ENCODE results near the gene CYP1A2. TPM values are rescaled to one million over a fixed set of nuclear protein-coding genes. Genes with fewer than 3 reads are reported as not detected.

CYP1A2 gene, protein sequence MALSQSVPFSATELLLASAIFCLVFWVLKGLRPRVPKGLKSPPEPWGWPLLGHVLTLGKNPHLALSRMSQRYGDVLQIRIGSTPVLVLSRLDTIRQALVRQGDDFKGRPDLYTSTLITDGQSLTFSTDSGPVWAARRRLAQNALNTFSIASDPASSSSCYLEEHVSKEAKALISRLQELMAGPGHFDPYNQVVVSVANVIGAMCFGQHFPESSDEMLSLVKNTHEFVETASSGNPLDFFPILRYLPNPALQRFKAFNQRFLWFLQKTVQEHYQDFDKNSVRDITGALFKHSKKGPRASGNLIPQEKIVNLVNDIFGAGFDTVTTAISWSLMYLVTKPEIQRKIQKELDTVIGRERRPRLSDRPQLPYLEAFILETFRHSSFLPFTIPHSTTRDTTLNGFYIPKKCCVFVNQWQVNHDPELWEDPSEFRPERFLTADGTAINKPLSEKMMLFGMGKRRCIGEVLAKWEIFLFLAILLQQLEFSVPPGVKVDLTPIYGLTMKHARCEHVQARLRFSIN
- total RNA-seq (ENCODE audit: low replicate concordance) = not detected in 2 replicates

DNA sequence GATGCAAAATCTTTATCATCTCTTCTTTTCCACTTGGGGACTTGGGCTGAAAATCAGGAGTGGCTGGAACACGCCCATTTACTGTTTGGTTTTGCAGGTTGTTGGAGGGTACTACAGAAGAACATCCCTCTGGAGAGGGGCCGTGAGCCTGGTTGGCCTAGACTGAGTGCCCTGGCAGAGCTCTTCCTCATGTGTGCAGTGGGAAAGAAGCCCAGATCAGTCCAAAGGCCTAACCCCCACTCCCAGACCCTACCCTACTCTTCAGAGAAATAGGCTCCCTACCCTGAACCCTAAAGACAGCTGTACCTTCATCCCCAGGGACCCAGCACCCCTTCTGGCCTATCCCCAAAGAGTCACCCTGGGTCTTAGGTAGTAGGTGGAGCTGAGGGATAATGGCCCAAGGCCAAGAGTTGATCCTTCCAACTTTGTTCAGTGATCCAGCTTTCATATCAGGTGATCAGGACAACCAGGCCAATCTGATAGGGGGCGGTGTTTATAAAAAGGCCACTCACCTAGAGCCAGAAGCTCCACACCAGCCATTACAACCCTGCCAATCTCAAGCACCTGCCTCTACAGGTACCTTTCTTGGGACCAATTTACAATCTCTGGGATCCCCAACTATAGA is at the start of gene CYP1A2:
Gene CYP1A2, plus strand, starts transcription at position 524 of the 625 bp plus-strand sequence. CDS start 894 bp downstream, outside the sequence.

DNA sequence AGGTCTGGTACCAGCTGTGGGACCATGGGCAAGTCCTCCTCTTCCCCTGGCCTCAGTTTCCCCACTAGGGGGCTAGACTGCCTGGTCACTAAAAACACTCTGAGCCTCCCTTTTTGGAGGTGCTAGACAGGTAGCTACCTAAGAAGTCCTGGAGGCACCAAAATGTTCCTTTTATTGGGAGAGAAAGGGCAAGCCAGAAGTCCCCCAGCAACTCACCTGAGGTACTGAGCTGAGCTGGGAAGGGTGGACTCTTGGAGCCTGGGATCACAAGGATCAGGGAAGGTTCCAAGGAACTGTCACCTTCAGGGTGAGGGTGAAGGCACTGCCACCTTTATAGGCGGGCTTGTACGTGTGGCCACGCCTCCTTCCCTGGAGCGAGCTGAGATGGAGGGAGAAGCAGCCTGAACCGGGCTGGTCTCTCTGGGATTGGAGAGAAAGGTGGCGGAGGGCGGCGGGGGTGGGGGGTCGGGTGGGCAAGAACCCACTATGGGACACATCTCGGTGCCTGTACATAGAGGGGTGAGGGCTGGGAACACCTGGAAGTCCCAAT is 23.3 kb upstream of the CYP1A2 start, which contains the start of gene CYP1A1:
Gene CYP1A1, minus strand, starts transcription at position 304 of the 550 bp plus-strand sequence. CDS start 2,431 bp downstream, outside the sequence.

DNA sequence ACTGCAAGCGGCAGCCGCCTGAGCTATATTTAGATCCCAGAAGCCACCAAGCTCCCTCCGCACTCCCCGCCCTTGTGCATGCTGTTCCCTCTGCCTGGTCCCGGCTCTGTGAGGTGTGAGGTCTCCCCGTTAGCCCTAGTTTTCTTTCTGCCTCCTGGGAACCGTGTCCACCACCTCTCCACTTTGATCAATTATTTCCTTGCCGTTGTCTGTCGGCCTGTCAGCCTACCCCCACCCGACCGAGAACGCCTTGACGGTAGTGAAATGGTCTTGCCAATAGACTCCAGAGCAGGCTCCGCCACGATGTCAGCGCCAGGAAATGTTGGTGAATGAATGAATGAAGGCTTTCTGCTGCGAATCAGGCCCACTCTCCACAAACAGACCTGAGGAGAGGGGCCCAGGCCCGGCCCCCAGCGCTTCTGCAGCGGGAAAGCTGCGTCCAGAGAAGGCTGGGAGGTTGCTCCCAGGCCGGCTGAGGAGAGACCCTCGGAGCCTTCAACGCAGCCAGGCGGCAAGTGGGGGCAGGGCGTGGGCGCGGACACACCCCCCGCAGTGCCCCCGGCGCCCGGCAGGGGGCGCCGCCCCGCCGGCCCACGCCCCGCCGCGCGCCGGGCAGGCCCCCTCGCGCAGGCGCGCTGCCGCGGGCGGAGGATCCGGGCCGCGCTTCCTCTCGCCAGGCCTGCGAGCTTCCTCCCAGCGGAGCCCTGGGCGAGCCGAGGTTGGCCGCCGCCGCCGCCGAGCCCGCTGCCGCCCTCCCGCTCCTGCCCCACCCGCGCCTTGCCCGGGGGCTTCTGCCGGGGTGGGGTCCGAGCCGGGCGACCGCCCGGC is 33.0 kb downstream of the CYP1A2 start, which contains the start of gene CSK:
Gene CSK, plus strand, starts transcription at position 650 of the 828 bp plus-strand sequence. CDS start 16,218 bp downstream, outside the sequence.

Other genes starting within 250 kb of the CYP1A2 start
- gene ARID3B, start 207.6 kb upstream of the CYP1A2 start, total RNA-seq (ENCODE audit: low replicate concordance) = 0.98 and 2.5 TPM in 2 replicates
- gene CLK3, start 133.0 kb upstream of the CYP1A2 start, total RNA-seq (ENCODE audit: low replicate concordance) = 48.0 and 65.8 TPM in 2 replicates
- 10.9 and 11.0 TPM in 2 replicates for gene EDC3, start 52.8 kb upstream of the CYP1A2 start, total RNA-seq (ENCODE audit: low replicate concordance)
- 0.45 TPM in 1 of 2 replicates, not detected in the other for gene CYP1A1, start 23.3 kb upstream of the CYP1A2 start, total RNA-seq (ENCODE audit: low replicate concordance)
- 21.3 and 22.6 TPM in 2 replicates for gene CSK, start 33.2 kb downstream of the CYP1A2 start, total RNA-seq (ENCODE audit: low replicate concordance)
- not detected in 2 replicates for gene LMAN1L, start 64.0 kb downstream of the CYP1A2 start, total RNA-seq (ENCODE audit: low replicate concordance)
- gene CPLX3, start 77.8 kb downstream of the CYP1A2 start, total RNA-seq (ENCODE audit: low replicate concordance) = not detected in 2 replicates
- 4.4 and 11.4 TPM in 2 replicates for gene ULK3, start 94.3 kb downstream of the CYP1A2 start, total RNA-seq (ENCODE audit: low replicate concordance)
- 9.2 and 15.6 TPM in 2 replicates for gene SCAMP2, start 124.5 kb downstream of the CYP1A2 start, total RNA-seq (ENCODE audit: low replicate concordance)
- 57.1 and 62.5 TPM in 2 replicates for gene MPI, start 141.2 kb downstream of the CYP1A2 start, total RNA-seq (ENCODE audit: low replicate concordance)
- 31.7 and 35.6 TPM in 2 replicates for gene FAM219B, start 158.0 kb downstream of the CYP1A2 start, total RNA-seq (ENCODE audit: low replicate concordance)
- 19.4 and 37.5 TPM in 2 replicates for gene COX5A, start 189.2 kb downstream of the CYP1A2 start, total RNA-seq (ENCODE audit: low replicate concordance)
- gene RPP25, start 207.9 kb downstream of the CYP1A2 start, total RNA-seq (ENCODE audit: low replicate concordance) = 1.8 and 4.4 TPM in 2 replicates
- 0.94 and 1.3 TPM in 2 replicates for gene SCAMP5, start 246.7 kb downstream of the CYP1A2 start, total RNA-seq (ENCODE audit: low replicate concordance)